ENCODE results near the gene OR2T10.

DNA sequence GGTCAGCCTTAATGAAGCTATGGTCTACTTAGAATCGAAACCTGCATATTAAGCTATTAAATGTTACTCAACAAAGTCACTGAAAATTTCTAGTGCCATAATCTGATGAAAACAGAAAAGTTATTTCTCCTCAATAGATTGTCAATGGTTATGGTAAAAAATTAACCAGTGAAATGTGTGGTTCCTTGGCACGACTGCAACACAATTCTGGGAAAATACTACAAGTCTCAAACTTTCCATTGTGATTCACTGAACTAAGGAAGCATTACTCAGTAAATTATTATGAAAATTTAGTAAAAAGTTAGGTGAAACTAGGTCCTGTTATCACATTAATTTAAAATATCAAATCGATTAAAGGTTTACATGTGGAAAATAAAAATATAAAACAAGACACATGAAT lies 12.8 kb upstream of the OR2T10 start:
- TF ChIP-seq EP300 (conservative IDR thresholded peaks at IDR 0.05; ENCODE audit: poor library complexity, severe bottlenecking) (no peak), SMC3 (conservative IDR thresholded peaks at IDR 0.05; ENCODE audit: poor library complexity) (no peak), EZH2 (IDR thresholded peaks at IDR 0.05; ENCODE audit: borderline replicate concordance, insufficient read depth, low read length, poor library complexity, severe bottlenecking) (no peak), POLR2AphosphoS5 (IDR thresholded peaks at IDR 0.05) (no peak), RAD21 (conservative IDR thresholded peaks at IDR 0.05) (no peak)
- TF ChIP-seq, protein P1, sequence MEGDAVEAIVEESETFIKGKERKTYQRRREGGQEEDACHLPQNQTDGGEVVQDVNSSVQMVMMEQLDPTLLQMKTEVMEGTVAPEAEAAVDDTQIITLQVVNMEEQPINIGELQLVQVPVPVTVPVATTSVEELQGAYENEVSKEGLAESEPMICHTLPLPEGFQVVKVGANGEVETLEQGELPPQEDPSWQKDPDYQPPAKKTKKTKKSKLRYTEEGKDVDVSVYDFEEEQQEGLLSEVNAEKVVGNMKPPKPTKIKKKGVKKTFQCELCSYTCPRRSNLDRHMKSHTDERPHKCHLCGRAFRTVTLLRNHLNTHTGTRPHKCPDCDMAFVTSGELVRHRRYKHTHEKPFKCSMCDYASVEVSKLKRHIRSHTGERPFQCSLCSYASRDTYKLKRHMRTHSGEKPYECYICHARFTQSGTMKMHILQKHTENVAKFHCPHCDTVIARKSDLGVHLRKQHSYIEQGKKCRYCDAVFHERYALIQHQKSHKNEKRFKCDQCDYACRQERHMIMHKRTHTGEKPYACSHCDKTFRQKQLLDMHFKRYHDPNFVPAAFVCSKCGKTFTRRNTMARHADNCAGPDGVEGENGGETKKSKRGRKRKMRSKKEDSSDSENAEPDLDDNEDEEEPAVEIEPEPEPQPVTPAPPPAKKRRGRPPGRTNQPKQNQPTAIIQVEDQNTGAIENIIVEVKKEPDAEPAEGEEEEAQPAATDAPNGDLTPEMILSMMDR (IDR thresholded peaks at IDR 0.05; ENCODE audit: poor library complexity, severe bottlenecking) = no peak
- TF ChIP-seq, protein P2, sequence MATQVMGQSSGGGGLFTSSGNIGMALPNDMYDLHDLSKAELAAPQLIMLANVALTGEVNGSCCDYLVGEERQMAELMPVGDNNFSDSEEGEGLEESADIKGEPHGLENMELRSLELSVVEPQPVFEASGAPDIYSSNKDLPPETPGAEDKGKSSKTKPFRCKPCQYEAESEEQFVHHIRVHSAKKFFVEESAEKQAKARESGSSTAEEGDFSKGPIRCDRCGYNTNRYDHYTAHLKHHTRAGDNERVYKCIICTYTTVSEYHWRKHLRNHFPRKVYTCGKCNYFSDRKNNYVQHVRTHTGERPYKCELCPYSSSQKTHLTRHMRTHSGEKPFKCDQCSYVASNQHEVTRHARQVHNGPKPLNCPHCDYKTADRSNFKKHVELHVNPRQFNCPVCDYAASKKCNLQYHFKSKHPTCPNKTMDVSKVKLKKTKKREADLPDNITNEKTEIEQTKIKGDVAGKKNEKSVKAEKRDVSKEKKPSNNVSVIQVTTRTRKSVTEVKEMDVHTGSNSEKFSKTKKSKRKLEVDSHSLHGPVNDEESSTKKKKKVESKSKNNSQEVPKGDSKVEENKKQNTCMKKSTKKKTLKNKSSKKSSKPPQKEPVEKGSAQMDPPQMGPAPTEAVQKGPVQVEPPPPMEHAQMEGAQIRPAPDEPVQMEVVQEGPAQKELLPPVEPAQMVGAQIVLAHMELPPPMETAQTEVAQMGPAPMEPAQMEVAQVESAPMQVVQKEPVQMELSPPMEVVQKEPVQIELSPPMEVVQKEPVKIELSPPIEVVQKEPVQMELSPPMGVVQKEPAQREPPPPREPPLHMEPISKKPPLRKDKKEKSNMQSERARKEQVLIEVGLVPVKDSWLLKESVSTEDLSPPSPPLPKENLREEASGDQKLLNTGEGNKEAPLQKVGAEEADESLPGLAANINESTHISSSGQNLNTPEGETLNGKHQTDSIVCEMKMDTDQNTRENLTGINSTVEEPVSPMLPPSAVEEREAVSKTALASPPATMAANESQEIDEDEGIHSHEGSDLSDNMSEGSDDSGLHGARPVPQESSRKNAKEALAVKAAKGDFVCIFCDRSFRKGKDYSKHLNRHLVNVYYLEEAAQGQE (IDR thresholded peaks at IDR 0.05; ENCODE audit: borderline replicate concordance) = no peak
